Kidney tubule cell (primary cell): ENCODE measurements around the gene FOXJ1.
A peak's percentile ranks its signal among the peaks of the same experiment; 100 is the strongest.

Experiments used
- DNase-seq: peaks from one replicate; pipeline ENCODE4 v3.0.0-alpha.2; 2018; ENCODE audit warnings: low spot score

The FOXJ1 gene

GRCh38 chr17:76140661-76141211 lies 309 bp downstream of the FOXJ1 start:
- no peak for DNase-seq

- no peak for DNase-seq
These were observed 1.0 kb downstream of the FOXJ1 start for GRCh38 chr17:76139801-76140660.

GRCh38 chr17:76138896-76139752 lies 1.9 kb downstream of the FOXJ1 start:
- DNase-seq, result no peak

DNA sequence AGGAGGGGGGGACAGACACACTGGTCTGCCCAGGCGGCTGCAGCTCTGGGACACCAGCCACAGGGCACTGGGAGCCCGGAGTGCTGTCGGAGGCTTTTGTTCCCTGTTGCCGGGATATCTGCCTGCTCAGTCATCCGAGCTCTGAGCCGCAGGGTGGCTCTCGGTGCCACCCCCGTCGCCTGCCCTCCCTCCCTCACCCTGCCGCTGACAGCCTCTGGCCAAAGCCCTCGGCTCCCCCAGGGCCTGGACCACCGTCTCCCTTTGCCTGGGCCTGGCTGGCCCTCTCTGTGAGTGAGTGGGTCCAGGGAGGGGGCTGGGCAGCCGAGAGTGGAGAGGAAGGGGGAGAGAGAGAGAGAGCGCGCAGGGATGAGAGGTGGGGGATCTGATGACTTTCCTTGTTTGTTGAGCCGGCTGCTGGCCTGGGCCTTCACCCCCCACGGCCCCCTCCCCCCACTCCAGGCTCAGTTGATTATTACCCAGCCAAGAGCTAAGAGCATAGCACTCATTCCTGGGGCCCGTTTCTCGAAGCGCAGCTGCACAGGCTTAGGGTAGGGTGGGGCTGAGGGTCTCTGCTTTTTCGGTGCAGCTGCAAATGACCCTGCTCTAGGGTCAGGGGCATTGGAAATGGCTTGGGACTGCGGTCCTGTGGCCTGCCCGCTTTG lies 2.7 kb downstream of the FOXJ1 start:
- peak; percentile 77 for DNase-seq

- DNase-seq, result no peak
These were observed 3.5 kb downstream of the FOXJ1 start for GRCh38 chr17:76137351-76138233.

- DNase-seq, result no peak
These were observed 4.1 kb downstream of the FOXJ1 start for GRCh38 chr17:76137001-76137350.

DNA sequence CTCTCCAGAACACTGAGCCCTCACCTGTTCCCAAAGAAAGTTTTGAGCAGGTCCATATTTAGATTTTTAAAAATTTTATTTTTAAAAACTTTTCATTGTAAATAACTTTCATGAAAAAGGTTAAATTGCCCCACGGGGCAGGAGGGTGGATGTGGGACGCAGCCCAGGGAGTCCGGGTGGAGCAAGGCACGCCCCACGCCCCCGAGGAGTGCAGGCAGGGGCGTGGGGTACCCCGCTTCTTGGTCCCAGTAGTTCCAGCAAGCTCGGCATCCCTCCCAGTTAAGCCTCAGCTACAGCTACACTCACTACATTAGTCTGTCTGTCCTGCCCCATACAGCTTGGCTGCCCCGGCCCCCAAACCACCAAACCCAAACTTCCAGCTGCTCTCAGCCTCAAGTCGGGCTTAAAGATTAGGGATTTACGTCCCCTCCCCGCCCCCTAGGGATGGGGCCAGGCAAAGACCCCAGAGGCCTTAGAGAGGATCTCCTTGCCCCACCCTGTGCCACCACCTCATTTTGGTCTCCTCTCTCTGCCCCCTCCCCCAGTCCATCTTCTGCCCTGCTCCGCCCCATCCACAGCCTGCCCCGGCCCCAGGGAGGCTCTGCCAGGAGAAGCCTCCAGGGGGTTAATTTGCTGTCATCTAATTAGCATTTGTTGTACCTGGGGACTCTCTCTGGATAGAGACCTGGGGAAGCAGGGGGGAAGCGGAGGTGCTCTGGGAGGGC lies 4.6 kb downstream of the FOXJ1 start:
- no peak for DNase-seq

- no peak for DNase-seq
These were observed 5.2 kb downstream of the FOXJ1 start for GRCh38 chr17:76135810-76136188.

DNA sequence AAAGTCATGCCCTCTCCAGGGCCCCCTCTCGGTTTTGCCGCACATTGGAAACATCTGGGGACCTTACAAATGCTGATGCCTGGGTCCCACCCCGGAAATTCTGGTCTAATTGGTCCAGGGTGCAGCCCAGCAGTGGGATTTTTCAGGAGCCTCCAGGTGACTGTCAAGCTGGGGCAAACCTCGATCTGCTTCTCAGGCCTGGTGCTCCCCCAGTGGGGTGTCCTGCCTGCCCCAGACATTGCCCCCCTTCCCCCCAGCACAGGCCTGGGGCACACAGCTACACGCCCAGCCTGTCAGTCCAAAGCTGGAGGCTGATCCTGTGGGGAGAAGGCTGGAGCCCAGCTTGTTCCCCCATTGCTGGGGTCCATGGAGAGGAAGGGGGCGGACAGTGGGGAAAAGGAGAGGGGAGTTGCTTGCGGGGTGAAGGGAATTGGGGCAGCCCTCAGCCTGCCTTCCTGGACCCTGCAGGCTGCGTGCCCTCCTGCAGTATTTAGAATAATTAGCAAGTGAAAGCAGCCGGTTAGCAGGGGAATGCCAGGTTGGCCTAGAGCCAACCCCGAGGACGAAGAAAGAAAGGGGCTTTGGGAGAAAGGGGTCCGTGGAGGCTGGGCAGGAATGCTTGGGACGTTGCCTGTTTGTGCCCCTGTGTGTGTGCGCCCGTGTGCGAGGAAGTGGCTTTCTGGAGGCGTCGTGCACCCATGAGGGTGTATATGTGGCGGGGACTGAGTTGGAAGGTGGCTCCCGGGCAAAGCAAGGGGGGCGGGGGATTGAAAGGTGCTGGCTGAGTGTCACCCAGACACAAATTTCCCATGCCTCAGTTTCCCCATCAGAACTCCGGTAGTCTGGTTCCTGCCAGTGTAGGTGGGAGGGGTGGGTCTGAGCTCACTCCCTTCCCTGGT lies 5.9 kb downstream of the FOXJ1 start:
- no peak for DNase-seq

DNA sequence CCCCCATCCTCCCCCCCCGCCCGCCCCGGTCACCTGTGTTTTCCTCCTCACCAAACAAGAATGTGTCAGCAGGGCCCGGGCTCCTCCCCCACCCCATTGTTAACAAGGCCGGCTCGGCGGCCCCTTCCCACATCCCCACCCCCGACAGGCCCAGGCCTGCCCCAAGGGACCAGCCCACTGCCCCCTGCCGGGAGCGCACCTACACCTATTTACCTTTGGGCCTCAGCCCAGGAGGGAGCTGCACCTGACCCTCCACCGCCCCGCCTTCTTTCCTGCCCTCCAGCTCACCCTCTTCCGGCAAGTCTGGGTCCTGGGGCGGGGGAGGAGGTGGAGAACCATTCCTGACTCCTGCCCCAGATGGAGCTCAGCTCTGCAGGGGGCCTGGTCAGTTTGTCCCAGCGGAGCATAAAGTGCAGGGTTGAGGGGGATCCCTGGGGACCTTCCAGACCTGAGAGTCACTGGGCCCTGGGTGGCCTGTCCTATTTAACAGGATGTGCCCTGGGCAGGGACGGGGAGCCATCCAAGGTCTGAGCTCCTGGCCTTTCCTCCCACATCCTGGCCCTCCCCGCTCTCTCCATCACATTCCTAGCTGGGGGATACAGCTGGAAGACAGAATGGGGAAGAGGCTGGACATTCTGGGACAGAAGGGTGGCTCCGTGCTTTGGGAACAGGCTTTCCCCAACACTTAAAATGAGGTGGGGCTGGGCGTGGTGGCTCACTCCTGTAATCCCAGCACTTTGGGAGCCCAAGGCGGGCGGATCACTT lies 8.3 kb downstream of the FOXJ1 start:
- peak; percentile 65 for DNase-seq

- no peak for DNase-seq
These were observed 9.1 kb downstream of the FOXJ1 start for GRCh38 chr17:76131692-76132573.

- DNase-seq, result no peak
These were observed 9.9 kb downstream of the FOXJ1 start for GRCh38 chr17:76131051-76131691.

- DNase-seq, result no peak
These were observed 10.6 kb downstream of the FOXJ1 start for GRCh38 chr17:76130473-76130872.

DNA sequence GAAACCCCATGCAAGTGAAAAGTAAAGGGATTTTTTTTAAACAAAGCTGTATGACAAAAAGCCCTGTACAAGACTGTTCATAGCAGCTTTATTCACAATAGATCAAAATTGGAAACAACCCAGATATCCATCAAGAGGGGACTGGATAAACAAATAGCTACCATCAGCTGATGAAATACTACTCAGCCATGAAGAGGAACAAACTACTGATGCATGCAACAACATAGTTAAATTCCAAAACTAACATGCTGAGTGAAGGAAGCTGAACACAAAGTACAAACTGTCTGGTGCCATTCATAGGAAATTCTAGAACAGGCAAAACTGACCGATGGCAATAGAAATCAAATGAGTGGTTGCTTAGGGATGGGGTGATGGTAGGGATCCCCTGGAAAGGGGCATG lies 15.1 kb downstream of the FOXJ1 start:
- no peak for DNase-seq

DNA sequence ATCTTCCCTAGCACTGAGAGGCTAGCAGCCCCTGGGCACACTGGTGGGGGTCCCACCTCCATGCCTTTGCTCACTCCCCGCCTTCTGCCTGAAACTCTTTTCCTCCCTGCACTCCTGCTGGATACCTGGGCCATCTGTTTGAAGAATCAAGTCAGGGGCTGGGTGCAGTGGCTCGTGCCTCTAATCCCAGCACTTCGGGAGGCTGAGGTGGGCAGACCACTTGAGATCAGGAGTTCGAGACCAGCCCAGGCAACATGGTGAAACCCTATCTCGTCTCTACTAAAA lies 15.7 kb downstream of the FOXJ1 start:
- DNase-seq, result no peak

DNA sequence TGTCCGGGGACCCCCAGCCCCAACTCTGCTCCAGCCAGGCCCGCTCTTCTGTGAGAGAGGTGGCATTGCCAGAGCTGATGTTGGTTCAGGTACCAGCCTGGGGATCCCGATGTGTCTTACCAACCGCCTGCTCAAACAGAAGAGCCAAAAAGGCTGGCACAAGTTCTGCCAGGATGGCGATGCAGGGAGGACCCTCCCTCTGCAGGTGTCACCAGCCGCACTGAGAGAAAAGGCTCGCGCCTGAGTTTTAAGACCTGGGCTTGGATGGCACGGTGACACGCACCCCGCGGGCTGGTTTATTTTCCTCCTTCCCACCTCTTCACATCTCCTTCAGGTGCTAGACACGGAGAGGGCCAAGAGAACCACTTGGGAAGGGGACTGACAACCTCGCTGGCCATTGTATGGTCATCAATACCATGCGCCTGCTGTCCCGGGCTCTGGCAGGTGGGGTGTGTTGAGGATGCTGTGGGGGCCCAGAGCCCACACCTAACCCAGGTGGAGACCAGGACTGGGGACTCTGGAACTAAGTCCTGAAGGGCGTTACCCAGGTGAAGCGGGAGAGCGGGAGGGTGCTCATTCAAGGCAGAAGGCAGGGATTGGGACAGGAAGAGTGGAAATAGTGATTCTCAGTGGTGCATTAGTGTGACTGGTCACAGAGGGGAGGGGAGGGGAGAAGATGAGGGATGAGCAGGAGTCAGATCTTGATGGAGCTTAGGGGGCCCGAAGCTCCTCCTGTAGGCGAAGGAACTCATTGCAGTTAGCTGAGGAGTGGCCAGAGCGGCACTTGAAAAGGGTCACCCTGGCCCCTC lies 16.3 kb downstream of the FOXJ1 start:
- DNase-seq, result no peak
